NOMO-1 treated with DMSO at 0.1 percent for 48 hours (cell line): ENCODE data around the gene TRMT112.
A peak's percentile ranks its signal among the peaks of the same experiment; 100 is the strongest.
"Not testable (repeated sequence)": the region's sequence is repeated elsewhere in the genome, so short reads cannot be mapped to it uniquely, and the experiment has no call there.

Experiments used
- DNase-seq: peaks from one replicate; lab custom pipeline; 2025; ENCODE audit not compliant: unreplicated experiment; lab: John Stamatoyannopoulos, UW

The TRMT112 gene

GRCh38 chr11:64313491-64314145, 3.7 kb downstream of the TRMT112 start:
- no peak for DNase-seq

- DNase-seq = no peak
Observed at GRCh38 chr11:64312947-64313346, 4.4 kb downstream of the TRMT112 start.

DNA sequence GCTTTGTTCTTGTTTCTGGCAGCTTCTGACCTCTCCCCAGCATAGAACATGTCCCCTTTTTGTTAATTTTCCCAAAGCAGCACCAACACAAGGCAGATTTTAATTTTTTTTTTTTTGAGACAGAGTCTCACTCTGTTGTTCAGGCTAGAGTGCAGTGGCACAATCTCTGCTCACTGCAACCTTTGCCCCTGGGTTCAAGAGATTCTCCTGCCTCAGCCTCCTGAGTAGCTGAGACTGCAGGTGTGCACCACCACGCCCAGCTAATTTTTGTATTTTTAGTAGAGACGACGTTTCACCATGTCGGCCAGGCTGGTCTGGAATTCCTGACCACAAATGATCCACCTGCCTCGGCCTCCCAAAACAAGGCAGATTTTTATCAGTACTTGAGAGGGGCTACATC, 9.6 kb downstream of the TRMT112 start:
- DNase-seq = not testable (repeated sequence)

- no peak for DNase-seq
Observed at GRCh38 chr11:64306876-64307622, 10.3 kb downstream of the TRMT112 start.

DNA sequence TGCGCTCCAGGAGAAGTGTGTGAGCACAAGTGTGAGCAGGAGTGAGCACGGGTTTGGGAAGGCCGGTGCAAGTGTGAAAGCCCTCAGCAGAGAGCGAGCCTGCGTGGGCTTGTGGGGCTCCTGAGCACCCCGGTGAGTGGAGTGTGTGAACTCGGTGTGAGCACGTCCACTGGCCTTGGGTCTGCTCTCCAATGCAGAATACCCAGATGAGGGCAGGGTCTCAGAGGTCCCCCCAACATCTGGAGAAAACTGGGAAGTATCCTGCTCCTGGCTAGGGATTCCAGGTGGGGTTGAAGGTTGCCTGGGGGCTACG, 10.8 kb downstream of the TRMT112 start:
- no peak for DNase-seq

DNA sequence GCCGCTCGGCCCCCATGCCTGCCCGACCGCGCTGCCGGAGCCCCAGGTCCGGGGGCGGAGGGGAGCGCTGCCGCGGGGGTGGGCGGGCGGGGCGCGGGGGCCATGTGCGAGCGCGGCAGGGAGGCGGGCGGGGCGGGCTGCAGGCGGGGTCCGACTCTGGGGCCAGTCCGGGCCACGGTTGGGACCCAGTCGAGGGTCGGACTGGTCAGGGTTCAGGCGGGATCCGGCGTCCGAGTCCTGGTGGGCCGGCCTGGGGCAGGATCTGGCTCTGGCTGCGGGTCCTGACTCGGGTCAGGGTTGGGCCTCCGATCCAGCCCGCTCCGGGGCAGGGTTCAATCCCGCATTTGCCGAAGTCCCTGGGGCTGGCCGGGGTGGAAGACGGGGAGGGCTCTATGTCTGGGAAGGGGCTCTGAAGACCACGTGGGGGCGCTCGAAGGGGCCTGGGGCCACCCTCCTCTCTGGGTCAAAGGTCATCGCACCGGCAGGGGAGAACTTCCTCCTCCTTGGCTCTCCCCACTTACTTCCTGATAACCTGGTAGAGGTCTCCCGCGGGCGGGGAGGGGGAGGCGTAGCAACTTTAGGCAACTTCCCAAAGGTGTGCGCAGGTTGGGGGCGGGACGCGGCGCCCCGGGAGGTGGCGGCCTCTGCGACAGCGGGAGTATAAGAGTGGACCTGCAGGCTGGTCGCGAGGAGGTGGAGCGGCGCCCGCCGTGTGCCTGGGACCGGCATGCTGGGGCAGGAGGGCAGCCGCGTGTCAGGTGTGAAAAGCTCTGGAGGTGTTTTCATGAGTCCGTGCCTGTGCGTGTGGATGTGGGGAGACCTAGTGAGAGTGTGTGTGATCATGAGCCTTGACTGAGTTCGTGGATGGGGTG, 11.4 kb downstream of the TRMT112 start:
- peak; percentile 78 for DNase-seq

DNA sequence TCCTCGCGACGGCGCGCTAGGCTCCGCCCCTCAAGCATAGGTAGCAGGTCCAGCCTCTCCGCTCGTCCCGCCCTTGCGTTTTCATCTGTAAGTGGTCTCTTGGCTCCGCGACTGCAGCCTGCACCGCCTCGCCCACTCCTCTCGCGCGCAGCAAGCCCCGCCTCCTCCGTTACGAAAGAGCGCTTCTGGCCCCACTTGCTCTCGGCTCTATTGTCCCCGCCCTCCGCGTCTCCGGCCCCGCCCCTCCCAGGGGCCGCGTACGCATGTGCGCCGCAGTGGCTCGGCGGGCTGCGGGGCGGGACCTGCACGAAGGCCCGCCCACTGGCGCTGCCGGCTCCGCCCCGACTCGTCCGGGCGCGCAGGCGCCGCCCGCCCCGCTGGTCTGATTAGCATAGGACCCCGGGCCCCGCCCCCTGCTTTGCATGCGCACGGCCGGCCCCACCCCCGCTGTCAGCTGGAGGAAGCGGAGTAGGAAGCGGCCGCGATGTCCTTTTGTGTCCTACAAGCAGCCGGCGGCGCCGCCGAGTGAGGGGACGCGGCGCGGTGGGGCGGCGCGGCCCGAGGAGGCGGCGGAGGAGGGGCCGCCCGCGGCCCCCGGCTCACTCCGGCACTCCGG, 12.2 kb downstream of the TRMT112 start, which contains the start of gene ESRRA:
Gene ESRRA (plus strand): TSS at position 450 of the 616 bp plus-strand sequence. CDS start 1,656 bp downstream, outside the sequence.
- DNase-seq = peak; percentile 100

DNA sequence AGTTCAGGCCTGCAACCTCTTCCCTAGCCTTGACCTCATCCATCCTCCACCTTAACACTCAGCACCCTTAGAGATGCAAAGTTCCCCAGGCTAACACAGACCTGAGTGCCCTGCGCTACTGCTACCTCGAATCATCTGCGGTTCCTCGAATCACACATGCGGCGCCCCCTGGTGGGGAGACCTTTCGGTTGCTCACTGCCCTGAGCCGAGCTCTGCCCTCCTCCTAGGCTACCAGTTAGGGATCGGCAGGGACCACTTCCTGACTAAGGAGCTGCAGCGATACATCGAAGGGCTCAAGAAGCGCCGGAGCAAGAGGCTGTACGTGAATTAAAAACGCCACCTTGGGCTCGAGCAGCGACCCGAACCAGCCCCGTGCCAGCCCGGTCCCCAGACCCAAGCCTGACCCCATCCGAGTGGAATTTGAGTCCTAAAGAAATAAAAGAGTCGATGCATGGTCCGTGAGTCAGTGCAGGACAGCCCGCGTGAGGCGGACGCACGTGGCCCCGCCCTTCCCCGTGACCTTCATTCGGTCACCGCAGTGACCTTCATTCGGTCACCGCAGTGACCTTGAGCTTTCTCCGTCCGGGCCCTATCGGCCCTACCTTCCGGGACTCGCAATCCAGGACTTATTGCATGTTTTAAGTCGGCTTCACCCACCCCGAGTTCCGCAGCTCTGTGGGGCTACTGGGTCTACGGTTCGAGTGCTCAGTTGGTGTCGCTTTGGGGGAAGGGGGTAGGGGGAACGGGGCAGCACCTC, 12.9 kb downstream of the TRMT112 start:
- peak; percentile 91 for DNase-seq

- DNase-seq = no peak
Observed at GRCh38 chr11:64304032-64304315, 13.4 kb downstream of the TRMT112 start.

- DNase-seq = no peak
Observed at GRCh38 chr11:64303109-64304031, 14.0 kb downstream of the TRMT112 start.

DNA sequence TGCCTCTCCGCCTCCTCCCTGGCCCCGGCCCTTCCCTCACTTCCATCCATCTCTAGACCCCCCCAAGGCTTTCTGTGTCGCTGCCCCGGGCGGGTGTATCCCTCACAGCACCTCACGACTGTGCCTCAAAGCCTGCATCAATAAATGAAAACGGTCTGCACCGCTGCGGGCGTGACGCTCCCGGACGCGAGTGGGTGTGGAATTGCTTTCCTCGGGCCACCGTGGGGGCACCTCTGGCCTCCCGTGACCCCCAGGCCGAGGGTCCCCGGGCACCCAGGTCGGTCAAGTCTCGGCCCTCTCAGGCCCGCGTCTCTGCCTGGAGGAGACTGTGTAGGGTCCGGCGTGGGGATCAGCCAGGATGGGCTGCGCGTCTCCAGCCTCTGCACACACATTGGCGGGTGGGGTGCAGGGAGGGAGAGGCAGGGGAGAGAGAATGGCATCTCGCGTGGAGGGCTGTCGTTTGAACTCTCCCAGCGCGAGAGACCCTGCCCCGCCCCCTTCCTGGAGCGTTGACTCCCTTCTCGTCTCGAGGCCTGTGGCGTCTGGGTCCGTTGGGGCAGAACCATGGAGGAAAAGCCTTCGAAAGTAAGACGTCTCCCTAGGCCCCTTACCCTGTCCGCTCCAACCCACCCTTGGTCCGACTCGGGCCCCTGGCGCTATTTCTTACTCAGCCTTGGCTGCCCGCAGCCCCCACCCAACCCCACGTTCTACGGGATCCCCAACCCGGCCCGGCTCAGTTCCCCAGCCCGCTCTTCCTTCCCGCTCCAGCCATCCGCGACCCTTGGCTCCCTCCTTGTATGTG, 17.3 kb downstream of the TRMT112 start, which contains the start of gene CATSPERZ:
Gene CATSPERZ (plus strand): TSS at position 512 of the 802 bp plus-strand sequence. CDS start 53 bp downstream, at position 565.
- no peak for DNase-seq

GRCh38 chr11:64298966-64299846, 18.2 kb downstream of the TRMT112 start:
- DNase-seq = no peak

DNA sequence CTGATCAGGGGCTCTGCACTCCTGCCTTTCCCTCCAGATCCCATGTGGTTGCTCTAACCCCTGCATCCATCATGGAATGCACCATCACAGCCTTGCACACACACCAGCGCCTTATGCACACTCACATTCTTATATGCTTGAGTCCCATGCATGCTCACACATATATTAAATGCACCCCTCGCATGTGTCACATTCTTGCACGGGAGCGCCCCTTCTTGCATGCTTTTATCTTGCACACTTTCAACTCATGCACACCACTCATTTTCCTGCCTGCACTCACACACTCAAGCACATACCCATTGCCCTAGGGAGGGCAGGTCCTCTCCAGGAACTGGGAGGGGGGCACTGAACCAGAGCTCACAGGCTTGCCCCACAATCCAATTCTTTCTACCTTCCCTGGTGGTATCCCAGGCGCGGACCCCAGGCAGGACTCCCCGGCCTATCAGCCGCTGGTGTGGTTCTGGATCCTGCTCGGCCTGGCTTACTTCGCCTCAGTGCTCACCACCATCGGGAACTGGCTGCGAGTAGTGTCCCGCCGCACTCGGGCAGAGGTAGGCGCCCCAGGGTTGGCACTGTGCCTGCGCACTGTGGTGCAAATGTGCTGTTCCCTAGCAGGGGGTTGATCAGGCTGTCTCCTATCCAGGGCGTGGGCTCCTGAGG, 19.5 kb downstream of the TRMT112 start:
- no peak for DNase-seq

- DNase-seq = no peak
Observed at GRCh38 chr11:64296830-64297698, 20.3 kb downstream of the TRMT112 start.

DNA sequence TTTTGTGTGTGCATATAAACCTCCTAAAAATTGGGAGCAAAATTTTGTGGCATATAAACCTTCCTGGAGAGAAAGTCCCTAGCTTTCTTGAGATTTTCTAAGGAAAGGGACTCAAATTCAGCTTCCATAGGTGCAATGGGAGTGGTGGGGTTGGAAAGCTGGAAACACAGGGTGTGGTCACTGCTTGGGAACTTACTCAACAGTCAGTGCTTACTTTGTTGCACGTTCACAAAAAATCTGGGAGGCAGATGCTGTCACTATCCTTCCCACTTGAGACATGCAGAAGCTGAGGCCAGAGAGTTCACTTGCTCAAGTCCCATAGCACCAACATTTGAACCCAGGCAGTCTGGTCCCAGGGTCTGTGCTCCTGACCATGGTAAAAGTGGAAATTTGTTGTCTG, 21.1 kb downstream of the TRMT112 start:
- DNase-seq = no peak

DNA sequence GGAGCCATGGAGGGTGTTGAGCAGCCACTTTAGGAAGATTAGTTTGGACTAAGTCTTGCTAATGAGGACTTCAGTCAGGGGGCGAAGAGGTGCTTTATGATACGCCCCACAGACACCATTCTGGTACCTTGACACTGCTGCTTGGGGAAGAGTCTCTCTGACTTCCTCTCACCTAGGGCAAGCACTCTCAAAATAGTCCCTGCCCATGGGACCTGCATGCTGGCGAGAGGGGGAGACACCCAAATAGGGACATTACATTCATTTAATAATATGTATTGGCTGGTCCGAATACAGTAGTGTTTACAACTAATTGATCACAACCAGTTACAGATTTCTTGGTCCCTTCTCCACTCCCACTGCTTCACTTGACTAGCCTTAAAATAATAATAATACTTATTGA, 21.6 kb downstream of the TRMT112 start:
- DNase-seq = no peak
